ENCODE measurements around the gene ZBTB7C. TPM values are rescaled to one million over a fixed set of nuclear protein-coding genes. Genes with fewer than 3 reads are reported as not detected.

Gene ZBTB7C
- total RNA-seq, 1 experiment from 2014 or later, result 0.33 TPM

GRCh38 chr18:48076461-48076860 is 332.7 kb downstream of the ZBTB7C start:
- no peak overlapping the region for H3K18ac ChIP-seq (ENCODE audit: insufficient read length, low read depth, low read length)
- Mint-ChIP-seq H3K4me3 (no peak overlapping the region), H3K9me3 (no peaks in the 10 kb centered on the region; a peak in 1 of 5 replicates), H3K36me3 (ENCODE audit: insufficient read depth in 1 of 3, low read depth in 3 of 3) (no peaks in the 10 kb centered on the region; a peak in 1 of 7 replicates), H3K27me3 (ENCODE audit: low read depth) (peaks cover 2% of the 10 kb centered on the region), H3K27ac (no peak overlapping the region), H3K4me1 (peaks cover 33 to 49% of the 10 kb centered on the region in 2 experiments)
- no CpG with 5 or more reads among the region's 2 CpGs for WGBS (ENCODE audit: extremely low coverage, insufficient read length, low lambda C conversion rate)
- no peak overlapping the region for H2AK5ac ChIP-seq (ENCODE audit: insufficient read length, low read length)
- H4K5ac ChIP-seq (ENCODE audit: insufficient read length, low read depth, low read length), result no peak overlapping the region
- no peak overlapping the region for H3K4me2 ChIP-seq (ENCODE audit: insufficient read depth, insufficient read length, low read length)
- no peak overlapping the region for H2BK20ac ChIP-seq (ENCODE audit: low read depth, low read length, poor library complexity, severe bottlenecking)
- no peaks in the 10 kb centered on the region for H3K23me2 ChIP-seq (ENCODE audit: insufficient read length, low read depth, low read length, poor library complexity, severe bottlenecking)
- no peak overlapping the region for H2BK5ac ChIP-seq (ENCODE audit: insufficient read length, low read length)
- no peak overlapping the region for H2BK120ac ChIP-seq (ENCODE audit: low read depth, low read length, poor library complexity, severe bottlenecking)
- no peak overlapping the region for H4K91ac ChIP-seq (ENCODE audit: insufficient read length, low read depth, low read length)
- no peak overlapping the region for H3K56ac ChIP-seq (ENCODE audit: insufficient read length, low read depth, low read length)
- no peak overlapping the region for H3K9ac ChIP-seq (ENCODE audit: extremely low read depth, insufficient read length, low read length)
- peaks cover 6% of the 10 kb centered on the region; the same call in 1 of the 2 replicates for H3K4me1 ChIP-seq (ENCODE audit: insufficient read depth, low read length)
- no peaks in the 10 kb centered on the region for H3K9me3 ChIP-seq (ENCODE audit: control insufficient read depth, low read depth, low read length)
- DNase-seq, result no peak
- no peak overlapping the region for H2AFZ ChIP-seq (ENCODE audit: low read length)
- H3K79me1 ChIP-seq (ENCODE audit: insufficient read depth, low read depth, low read length, poor library complexity, severe bottlenecking), result no peaks in the 10 kb centered on the region
- no peaks in the 10 kb centered on the region for H3K27me3 ChIP-seq (ENCODE audit: insufficient read depth, low read length)
- no peak overlapping the region for H3K14ac ChIP-seq (ENCODE audit: insufficient read depth, low read length)
- no peak overlapping the region for H3K27ac ChIP-seq (ENCODE audit: insufficient read length, low read depth, low read length)
- H3T11ph ChIP-seq (ENCODE audit: low read length), result no peak overlapping the region
- no peak overlapping the region for H3K4ac ChIP-seq (ENCODE audit: low read depth, low read length)
- H4K20me1 ChIP-seq (ENCODE audit: control insufficient read depth, insufficient read depth, insufficient read length), result no peaks in the 10 kb centered on the region
- no peak for TF ChIP-seq CTCF (conservative IDR thresholded peaks at IDR 0.05)
- no peak overlapping the region for H2BK12ac ChIP-seq (ENCODE audit: insufficient read length, low read depth, low read length)
- H2BK15ac ChIP-seq (ENCODE audit: low read depth, low read length), result no peak overlapping the region
- H3K79me2 ChIP-seq (ENCODE audit: insufficient read depth, low read length), result no peaks in the 10 kb centered on the region
- no peak overlapping the region for H4K8ac ChIP-seq (replicated peaks; ENCODE audit: insufficient read length, low read depth, low read length)
- no peak overlapping the region for H3K23ac ChIP-seq (ENCODE audit: insufficient read length, low read depth, low read length)

Measured in H9 (cell line).